Astrocyte of the spinal cord (primary cell): ENCODE data around the gene RFESD.
A peak's percentile ranks its signal among the peaks of the same experiment; 100 is the strongest.
"Not testable (repeated sequence)": the region's sequence is repeated elsewhere in the genome, so short reads cannot be mapped to it uniquely, and the experiment has no call there.

Experiments
- DNase-seq: peaks from one replicate; pipeline ENCODE4 v3.0.0; 2011; ENCODE audit warnings: low read depth, low spot score
- H3K4me3 ChIP-seq: 2 replicates; pipeline ENCODE4 v1.5.1; 2011; ENCODE audit warnings: low read depth, mild to moderate bottlenecking, low read length, moderate library complexity
- CTCF ChIP-seq: IDR thresholded peaks from 2 replicates; pipeline ENCODE4 v1.5.1; 2012; ENCODE audit warnings: low read depth, mild to moderate bottlenecking, low read length, inconsistent platforms
- in situ Hi-C: cut with HindIII; loops from 2 replicates; pipeline ENCODE4 v1.10.0; 2017; ENCODE audit warnings: low sequenced_read_pairs

Gene RFESD

DNA sequence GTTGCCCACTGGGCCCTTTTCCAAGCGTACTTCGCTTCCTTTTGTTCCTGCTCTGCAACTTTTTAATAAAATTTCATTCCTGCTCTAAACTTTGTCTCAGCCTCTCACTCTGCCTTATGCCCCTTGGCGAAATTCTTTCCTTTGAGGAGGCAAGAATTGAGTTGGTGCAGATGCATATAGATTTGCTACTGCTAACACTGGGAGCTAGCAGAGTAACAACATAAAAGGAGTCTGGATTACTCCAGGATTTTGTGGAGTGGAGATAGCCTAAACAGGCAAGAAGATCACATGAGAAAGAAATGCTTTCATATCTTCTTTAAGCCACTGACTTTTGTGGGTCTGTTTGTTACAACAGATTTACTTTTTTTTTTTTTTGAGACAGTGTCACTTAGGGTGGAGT is 12.9 kb upstream of the RFESD start:
- DNase-seq, result no peak
- TF ChIP-seq CTCF, result no peak
- H3K4me3 ChIP-seq, result no peak overlapping the region
- in situ Hi-C loops, result no loop called here

DNA sequence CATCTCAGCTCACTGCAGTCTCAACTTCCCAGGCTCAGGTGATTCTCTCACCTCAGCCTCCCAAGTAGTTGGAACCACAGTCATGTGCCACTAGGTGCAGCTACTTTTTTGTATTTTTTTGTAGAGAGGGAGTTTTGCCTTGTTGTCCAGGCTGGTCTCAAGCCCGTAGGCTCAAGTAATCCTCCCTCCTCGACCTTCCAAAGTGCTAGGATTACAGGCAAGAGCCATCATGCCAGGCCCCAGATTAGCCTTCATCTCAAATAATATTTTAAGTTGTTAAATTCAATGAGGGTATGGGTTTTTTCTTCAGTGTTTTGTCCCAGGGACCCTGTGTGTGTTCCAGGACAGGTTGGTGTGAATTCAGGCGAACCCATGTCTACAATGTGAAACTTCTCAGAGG is 12.5 kb upstream of the RFESD start:
- H3K4me3 ChIP-seq, result no peak overlapping the region
- in situ Hi-C loops, result no loop called here
- TF ChIP-seq CTCF, result no peak
- no peak for DNase-seq

- TF ChIP-seq CTCF, result no peak
- H3K4me3 ChIP-seq, result no peak overlapping the region
- DNase-seq, result no peak
- in situ Hi-C loops, result no loop called here
Measured at GRCh38 chr5:95638632-95639031, 7.9 kb upstream of the RFESD start.

DNA sequence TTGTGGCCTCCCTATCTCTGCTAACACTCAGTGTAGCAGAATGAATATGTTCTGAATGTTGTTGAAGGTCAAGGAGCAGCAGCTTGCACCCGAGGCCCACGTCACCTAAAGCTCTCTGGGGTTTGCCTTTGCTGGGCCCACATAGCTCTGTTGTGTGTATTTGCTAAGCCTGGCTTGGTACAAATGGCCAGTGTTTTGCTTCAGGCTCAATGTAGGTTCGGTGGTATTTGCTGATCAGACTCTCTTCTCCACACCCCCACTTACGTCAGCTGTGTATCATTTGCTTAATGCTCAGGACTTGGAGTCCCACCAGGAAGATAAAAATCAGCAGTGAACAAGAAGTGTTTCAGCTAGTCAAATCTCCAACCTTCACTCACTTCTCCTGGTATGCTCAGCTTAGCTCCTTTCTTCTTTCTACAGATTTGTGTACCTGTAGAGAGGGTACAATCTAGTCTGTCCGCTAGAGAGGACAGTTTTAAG is 4.8 kb upstream of the RFESD start:
- in situ Hi-C loops, result no loop called here
- DNase-seq, result no peak
- no peak overlapping the region for H3K4me3 ChIP-seq
- TF ChIP-seq CTCF, result no peak

DNA sequence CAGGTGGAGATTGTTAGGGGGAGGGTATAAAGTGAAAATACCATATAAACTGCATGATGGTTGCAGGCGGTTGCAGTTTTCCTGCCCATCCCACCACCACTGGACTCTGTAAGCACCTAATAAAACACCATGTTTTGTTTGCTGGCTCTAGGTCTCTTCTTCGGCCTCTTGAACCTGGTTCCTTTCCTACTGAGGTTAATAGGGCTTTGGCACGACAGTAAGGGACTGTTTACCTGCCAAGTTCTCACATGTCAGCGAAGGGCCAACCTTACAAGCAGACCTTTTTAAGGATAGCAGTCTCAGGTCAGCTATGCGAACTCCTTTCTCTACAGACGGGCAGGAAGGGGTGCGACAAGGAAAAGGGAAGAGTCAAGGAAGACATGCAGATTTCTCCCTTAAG is 3.4 kb upstream of the RFESD start:
- no peak for TF ChIP-seq CTCF
- DNase-seq, result no peak
- in situ Hi-C loops, result no loop called here
- no peak overlapping the region for H3K4me3 ChIP-seq

GRCh38 chr5:95644351-95645042 is 2.1 kb upstream of the RFESD start:
- no peak overlapping the region for H3K4me3 ChIP-seq
- in situ Hi-C loops, result no loop called here
- peak; percentile 77 for TF ChIP-seq CTCF
- DNase-seq, result peak; percentile 73

DNA sequence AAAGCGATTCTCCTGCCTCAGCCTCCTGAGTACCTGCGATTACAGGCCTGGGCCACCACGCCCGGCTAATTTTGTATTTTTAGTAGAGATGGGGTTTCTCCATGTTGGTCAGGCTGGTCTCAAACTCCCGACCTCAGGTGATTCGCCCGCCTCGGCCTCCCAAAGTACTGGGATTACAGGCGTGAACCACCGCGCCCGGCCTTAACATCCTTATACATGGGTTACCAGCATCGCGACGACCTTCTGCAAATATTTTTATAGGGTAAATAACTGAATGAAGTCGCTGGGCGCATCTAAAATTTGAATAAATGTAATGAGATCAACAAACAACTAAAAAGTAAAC is 380 bp upstream of the RFESD start:
- peak overlapping the region; percentile 55 for H3K4me3 ChIP-seq
- DNase-seq, in situ Hi-C loops: not testable (repeated sequence)
